ENCODE results near the gene TOR1AIP2.

GRCh38 chr1:179808503-179808902 lies 69.1 kb downstream of the TOR1AIP2 start:
- TF ChIP-seq L3MBTL2 (conservative IDR thresholded peaks at IDR 0.05) (no peak), NFRKB (IDR thresholded peaks at IDR 0.05) (no peak), BHLHE40 (IDR thresholded peaks at IDR 0.05; ENCODE audit: borderline replicate concordance) (no peak), FOXK2 (IDR thresholded peaks at IDR 0.05) (no peak), ELF4 (IDR thresholded peaks at IDR 0.05) (no peak), SP1 (IDR thresholded peaks at IDR 0.05) (no peak), HDGF (IDR thresholded peaks at IDR 0.05; ENCODE audit: borderline replicate concordance) (no peak), TARDBP (IDR thresholded peaks at IDR 0.05) (no peak), ZNF384 (IDR thresholded peaks at IDR 0.05) (no peak), FOXM1 (IDR thresholded peaks at IDR 0.05; ENCODE audit: borderline replicate concordance) (no peak), SUZ12 (IDR thresholded peaks at IDR 0.05) (no peak)
